HepG2 (cell line): Measurements from ENCODE around the gene ANAPC5. TPM values are rescaled to one million over a fixed set of nuclear protein-coding genes. Genes with fewer than 3 reads are reported as not detected.

Experiments used
- CCAR2 ChIP-seq: fragments of 200-400 bp; formaldehyde crosslinking; optimal IDR thresholded peaks from 2 replicates; pipeline ENCODE3; 2018; ENCODE audit warnings: low read depth, mild to moderate bottlenecking, low read length, moderate library complexity
- GPN1 ChIP-seq: sonication (generic); formaldehyde crosslinking; IDR thresholded peaks from 2 replicates; pipeline ENCODE4 v1.5.1; 2020; ENCODE audit warnings: missing genetic modification reagents, borderline replicate concordance
- MBD4 ChIP-seq: IDR thresholded peaks from 2 replicates; pipeline ENCODE4 v1.6.1; 2012; ENCODE audit warnings: low read length, inconsistent platforms, borderline replicate concordance
- MYPOP ChIP-seq: sonication (generic); formaldehyde crosslinking; IDR thresholded peaks from 2 replicates; pipeline ENCODE4 v1.8.1; 2023; ENCODE audit warnings: mild to moderate bottlenecking, moderate library complexity, missing genetic modification reagents
- NCOR1 ChIP-seq: fragments of 200-600 bp; sonication (generic); IDR thresholded peaks from 2 replicates; pipeline ENCODE4 v1.7.0; 2017; ENCODE audit warnings: antibody characterized with exemption, low read length, borderline replicate concordance
- NFATC3 ChIP-seq: sonication (generic); formaldehyde crosslinking; IDR thresholded peaks from 2 replicates; pipeline ENCODE4 v1.5.1; 2020; ENCODE audit warnings: mild to moderate bottlenecking, missing genetic modification reagents
- POLR2A ChIP-seq, 2 experiments: IDR thresholded peaks; 2 replicates each; pipeline ENCODE4 v1.6.1; 2011; ENCODE audit warnings: low read depth in 2 of 2, low read length in 2 of 2, mild to moderate bottlenecking in 1 of 2, moderate library complexity in 1 of 2; ENCODE audit not compliant: insufficient read depth in 1 of 2
- POLR2AphosphoS2 ChIP-seq: IDR thresholded peaks from 2 replicates; pipeline ENCODE4 v1.6.1; 2011; ENCODE audit warnings: low read depth, low read length, improper control_type of control experiment
- RBFOX2 ChIP-seq: fragments of 200-400 bp; formaldehyde crosslinking; IDR thresholded peaks from 2 replicates; pipeline ENCODE4 v1.6.1; 2017; ENCODE audit warnings: low read depth, mild to moderate bottlenecking, low read length
- SCMH1 ChIP-seq: sonication (generic); formaldehyde crosslinking; IDR thresholded peaks from 2 replicates; pipeline ENCODE4 v1.9.0; 2021; ENCODE audit warnings: missing genetic modification reagents, mild to moderate bottlenecking, borderline replicate concordance
- SSRP1 ChIP-seq: IDR thresholded peaks from 2 replicates; pipeline ENCODE4 v1.6.1; 2016; ENCODE audit warnings: control low read depth
- TRAFD1 ChIP-seq: sonication (generic); formaldehyde crosslinking; IDR thresholded peaks from 2 replicates; pipeline ENCODE4 v1.5.1; 2020; ENCODE audit warnings: missing genetic modification reagents, mild to moderate bottlenecking, borderline replicate concordance
- ZNF230 ChIP-seq: sonication (generic); formaldehyde crosslinking; IDR thresholded peaks from 2 replicates; pipeline ENCODE4 v1.4.0; 2020; ENCODE audit warnings: mild to moderate bottlenecking, missing genetic modification reagents
- ZNF33B ChIP-seq: sonication (generic); formaldehyde crosslinking; IDR thresholded peaks from 2 replicates; pipeline ENCODE4 v1.5.1; 2020; ENCODE audit warnings: mild to moderate bottlenecking, missing genetic modification reagents
- ZNF34 ChIP-seq: sonication (generic); formaldehyde crosslinking; IDR thresholded peaks from 2 replicates; pipeline ENCODE4 v1.4.0; 2020; ENCODE audit warnings: mild to moderate bottlenecking, missing genetic modification reagents, borderline replicate concordance
- ZNF501 ChIP-seq: sonication (generic); formaldehyde crosslinking; IDR thresholded peaks from 2 replicates; pipeline ENCODE4 v1.5.1; 2020; ENCODE audit warnings: mild to moderate bottlenecking, moderate library complexity, missing genetic modification reagents
- ZNF674 ChIP-seq: sonication (generic); formaldehyde crosslinking; IDR thresholded peaks from 2 replicates; pipeline ENCODE4 v1.5.0; 2020; ENCODE audit warnings: low read depth, mild to moderate bottlenecking, missing genetic modification reagents
- ZNF746 ChIP-seq: sonication (generic); formaldehyde crosslinking; IDR thresholded peaks from 2 replicates; pipeline ENCODE4 v1.8.0; 2022; ENCODE audit warnings: mild to moderate bottlenecking, missing genetic modification reagents
- ZNF841 ChIP-seq: sonication (generic); formaldehyde crosslinking; IDR thresholded peaks from 2 replicates; pipeline ENCODE4 v1.8.1; 2023; ENCODE audit warnings: missing genetic modification reagents, borderline replicate concordance
- ZNF879 ChIP-seq: sonication (generic); formaldehyde crosslinking; IDR thresholded peaks from 2 replicates; pipeline ENCODE4 v1.8.1; 2023; ENCODE audit warnings: missing genetic modification reagents
- ZNF891 ChIP-seq: sonication (generic); formaldehyde crosslinking; IDR thresholded peaks from 2 replicates; pipeline ENCODE4 v1.5.0; 2020; ENCODE audit warnings: mild to moderate bottlenecking, missing genetic modification reagents
- ZSCAN22 ChIP-seq: sonication (generic); formaldehyde crosslinking; IDR thresholded peaks from 2 replicates; pipeline ENCODE4 v1.4.0; 2020; ENCODE audit warnings: mild to moderate bottlenecking, missing genetic modification reagents
- ZSCAN29 ChIP-seq: sonication (generic); formaldehyde crosslinking; conservative IDR thresholded peaks from 2 replicates; pipeline ENCODE4 v1.4.0; 2020; ENCODE audit warnings: mild to moderate bottlenecking, missing genetic modification reagents
- polyA plus RNA-seq, 8 experiments: library from polyadenylated mRNA; depleted of rRNA in 3 of 8; stranded (reverse) in 7 of 8; unstranded in 1 of 8; fragments of >200 nt; fragmentation: Illumina TruSeq in 4 of 8; extraction: Trizol in 4 of 8; gene quantifications; 2 replicates each; pipeline versions ENCODE4 v1.2.1 to v1.2.3, GENCODE V29; 2011 to 2016; ENCODE audit warnings: low read depth in 4 of 8, missing spikeins in 1 of 8, mixed read lengths in 1 of 8; ENCODE audit not compliant: insufficient read depth in 1 of 8
- total RNA-seq, 5 experiments: library from RNA; depleted of rRNA; stranded (reverse); fragments of >200 nt; fragmentation: Illumina TruSeq; extraction: Trizol; gene quantifications; 2 replicates each; pipeline ENCODE4 v1.2.3, GENCODE V29; 2016; ENCODE audit warnings: low read depth in 1 of 5
- TF ChIP-seq, protein P1 (sequence below): sonication (generic); formaldehyde crosslinking; IDR thresholded peaks from 2 replicates; pipeline ENCODE4 v1.5.0; 2020; ENCODE audit warnings: mild to moderate bottlenecking, missing genetic modification reagents, moderate library complexity
- TF ChIP-seq, protein P2 (sequence below): sonication (generic); formaldehyde crosslinking; IDR thresholded peaks from 2 replicates; pipeline ENCODE4 v1.8.1; 2023; ENCODE audit warnings: mild to moderate bottlenecking, inconsistent platforms, moderate library complexity, missing genetic modification reagents, borderline replicate concordance

ANAPC5 gene
- total and polyA plus RNA-seq, 2 of the 13 experiments (the other 11 are each of a cell fraction or from before 2014, with no cell fraction given) = 146 to 161 TPM

DNA sequence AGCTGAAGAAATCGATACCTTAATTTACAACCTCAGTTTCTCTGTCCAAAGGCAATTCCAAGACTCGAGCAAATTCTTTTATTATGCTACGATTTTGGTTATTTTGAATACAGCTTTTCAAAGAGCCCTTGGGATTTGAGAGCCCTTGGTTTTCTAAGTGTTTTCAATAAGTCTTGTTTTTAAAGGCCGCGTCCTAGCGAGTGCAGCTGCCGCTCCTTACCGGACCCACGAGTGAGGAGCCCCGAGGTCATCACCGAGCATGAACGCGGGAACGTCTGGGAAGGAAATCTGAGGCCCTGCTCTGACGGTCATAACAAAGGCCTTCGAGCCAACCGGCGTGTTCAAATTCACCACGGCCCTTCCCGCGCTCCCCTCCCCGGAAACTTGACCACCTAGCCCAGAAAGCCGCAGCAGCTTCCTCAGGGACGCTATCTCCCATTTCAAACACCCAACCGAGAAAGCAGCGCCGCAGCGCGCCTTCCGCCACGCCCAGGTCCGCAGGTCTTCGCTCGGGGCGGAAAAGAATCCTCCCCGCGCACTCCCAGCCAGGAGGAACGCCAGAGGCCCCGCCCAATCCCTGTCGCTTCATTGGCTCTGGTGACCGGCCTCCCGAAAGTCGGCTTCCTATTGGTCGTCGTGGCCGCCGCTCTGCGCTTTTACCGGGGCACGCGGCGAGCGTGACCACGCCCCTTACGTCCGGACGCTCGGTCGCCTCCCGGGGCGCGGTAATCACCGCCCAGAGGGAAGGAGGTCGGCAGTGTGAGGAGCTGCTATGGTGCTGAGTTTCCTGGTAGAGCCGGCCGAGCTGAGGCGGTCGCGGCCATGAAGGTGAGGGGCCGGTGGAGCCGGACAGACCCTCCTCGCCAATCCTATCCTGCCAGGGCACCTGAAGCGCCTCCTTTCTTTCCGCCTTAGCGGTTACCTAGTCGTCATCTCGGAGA, 47.5 kb upstream of the ANAPC5 start, which contains the start of gene RNF34 (continued):
- TF ChIP-seq ZNF746 (CRISPR knock-in tag) (peak; percentile 14; the same call in 1 of the 2 replicates), POLR2AphosphoS2 (no peak), ZNF230 (peak; percentile 84; the same call in 1 of the 2 replicates), GPN1 (no peak), ZSCAN29 (CRISPR knock-in tag) (no peak), ZSCAN22 (no peak), NFATC3 (0 out of 2 replicates have a peak, but pooled peaks have one; percentile 19), NCOR1 (no peak), ZNF501 (CRISPR knock-in tag) (peak; percentile 75; the same call in 1 of the 2 replicates), TRAFD1 (CRISPR knock-in tag) (no peak), POLR2A (IDR thresholded peaks at IDR 0.05; ENCODE audit: insufficient read depth in 1 of 2, low read depth in 2 of 2, low read length in 2 of 2) (peak; percentile 94 to 98), MBD4 (no peak), CCAR2 (no peak), ZNF33B (CRISPR knock-in tag) (no peak; the same call in none of the 2 replicates), MYPOP (CRISPR knock-in tag) (peak; percentile 87), ZNF34 (CRISPR knock-in tag) (no peak), RBFOX2 (peak; percentile 95), ZNF674 (CRISPR knock-in tag) (no peak), SSRP1 (CRISPR knock-in tag) (no peak), ZNF891 (CRISPR knock-in tag) (no peak; the same call in 1 of the 2 replicates), ZNF841 (CRISPR knock-in tag) (no peak), ZNF879 (no peak), SCMH1 (CRISPR knock-in tag) (no peak)
- TF ChIP-seq, protein P1, sequence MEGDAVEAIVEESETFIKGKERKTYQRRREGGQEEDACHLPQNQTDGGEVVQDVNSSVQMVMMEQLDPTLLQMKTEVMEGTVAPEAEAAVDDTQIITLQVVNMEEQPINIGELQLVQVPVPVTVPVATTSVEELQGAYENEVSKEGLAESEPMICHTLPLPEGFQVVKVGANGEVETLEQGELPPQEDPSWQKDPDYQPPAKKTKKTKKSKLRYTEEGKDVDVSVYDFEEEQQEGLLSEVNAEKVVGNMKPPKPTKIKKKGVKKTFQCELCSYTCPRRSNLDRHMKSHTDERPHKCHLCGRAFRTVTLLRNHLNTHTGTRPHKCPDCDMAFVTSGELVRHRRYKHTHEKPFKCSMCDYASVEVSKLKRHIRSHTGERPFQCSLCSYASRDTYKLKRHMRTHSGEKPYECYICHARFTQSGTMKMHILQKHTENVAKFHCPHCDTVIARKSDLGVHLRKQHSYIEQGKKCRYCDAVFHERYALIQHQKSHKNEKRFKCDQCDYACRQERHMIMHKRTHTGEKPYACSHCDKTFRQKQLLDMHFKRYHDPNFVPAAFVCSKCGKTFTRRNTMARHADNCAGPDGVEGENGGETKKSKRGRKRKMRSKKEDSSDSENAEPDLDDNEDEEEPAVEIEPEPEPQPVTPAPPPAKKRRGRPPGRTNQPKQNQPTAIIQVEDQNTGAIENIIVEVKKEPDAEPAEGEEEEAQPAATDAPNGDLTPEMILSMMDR (CRISPR knock-in tag) = peak; percentile 24; the same call in 1 of the 2 replicates
- TF ChIP-seq, protein P2, sequence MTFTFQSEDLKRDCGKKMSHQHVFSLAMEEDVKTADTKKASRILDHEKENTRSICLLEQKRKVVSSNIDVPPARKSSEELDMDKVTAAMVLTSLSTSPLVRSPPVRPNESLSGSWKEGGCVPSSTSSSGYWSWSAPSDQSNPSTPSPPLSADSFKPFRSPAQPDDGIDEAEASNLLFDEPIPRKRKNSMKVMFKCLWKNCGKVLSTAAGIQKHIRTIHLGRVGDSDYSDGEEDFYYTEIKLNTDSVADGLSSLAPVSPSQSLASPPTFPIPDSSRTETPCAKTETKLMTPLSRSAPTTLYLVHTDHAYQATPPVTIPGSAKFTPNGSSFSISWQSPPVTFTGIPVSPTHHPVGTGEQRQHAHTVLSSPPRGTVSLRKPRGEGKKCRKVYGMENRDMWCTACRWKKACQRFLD (CRISPR knock-in tag) = no peak
